Ishikawa (cell line): Measurements from ENCODE around the gene IMPG2.

Experiments used
- MAX ChIP-seq: IDR thresholded peaks from 2 replicates; pipeline ENCODE4 v1.6.1; 2012
- RAD21 ChIP-seq: IDR thresholded peaks from 2 replicates; pipeline ENCODE4 v1.6.1; 2012; ENCODE audit warnings: low read depth
- TEAD4 ChIP-seq: IDR thresholded peaks from 2 replicates; pipeline ENCODE4 v1.6.1; 2012

DNA sequence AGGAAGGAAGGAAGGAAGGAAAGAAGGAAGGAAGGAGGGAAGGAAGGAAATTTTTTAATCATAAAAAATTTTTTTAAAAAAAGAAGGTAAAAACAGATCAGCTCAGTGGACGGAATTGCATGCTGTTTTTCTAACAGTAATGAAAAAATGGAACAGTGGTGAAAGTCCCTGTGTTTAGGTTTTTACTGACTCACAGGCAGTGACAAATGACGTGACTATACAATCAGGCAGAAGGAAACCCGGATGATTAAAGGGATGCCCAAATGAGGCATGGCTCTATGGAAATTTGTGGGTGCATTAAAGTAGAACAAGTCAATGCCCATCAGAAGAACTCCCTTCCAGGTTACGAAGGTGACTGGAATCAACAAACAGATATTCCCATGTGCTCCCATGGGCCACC is 135.0 kb downstream of the IMPG2 start:
- TF ChIP-seq MAX: no peak
- TF ChIP-seq RAD21: no peak
- no peak for TF ChIP-seq TEAD4
